22Rv1 (cell line): Measurements from ENCODE around the gene DNAH1.

Experiments used
- H3K27ac ChIP-seq: fragments of 450-650 bp; 2 replicates; pipeline ENCODE4 v1.5.1; 2017
- ZFX ChIP-seq: fragments of 450-650 bp; IDR thresholded peaks from 2 replicates; pipeline ENCODE4 v1.6.1; 2017; ENCODE audit warnings: antibody characterized with exemption, borderline replicate concordance
- TF ChIP-seq, protein P1 (sequence below): fragments of 450-650 bp; IDR thresholded peaks from 2 replicates; pipeline ENCODE4 v1.5.1; 2017; ENCODE audit warnings: mild to moderate bottlenecking

The DNAH1 gene

DNA sequence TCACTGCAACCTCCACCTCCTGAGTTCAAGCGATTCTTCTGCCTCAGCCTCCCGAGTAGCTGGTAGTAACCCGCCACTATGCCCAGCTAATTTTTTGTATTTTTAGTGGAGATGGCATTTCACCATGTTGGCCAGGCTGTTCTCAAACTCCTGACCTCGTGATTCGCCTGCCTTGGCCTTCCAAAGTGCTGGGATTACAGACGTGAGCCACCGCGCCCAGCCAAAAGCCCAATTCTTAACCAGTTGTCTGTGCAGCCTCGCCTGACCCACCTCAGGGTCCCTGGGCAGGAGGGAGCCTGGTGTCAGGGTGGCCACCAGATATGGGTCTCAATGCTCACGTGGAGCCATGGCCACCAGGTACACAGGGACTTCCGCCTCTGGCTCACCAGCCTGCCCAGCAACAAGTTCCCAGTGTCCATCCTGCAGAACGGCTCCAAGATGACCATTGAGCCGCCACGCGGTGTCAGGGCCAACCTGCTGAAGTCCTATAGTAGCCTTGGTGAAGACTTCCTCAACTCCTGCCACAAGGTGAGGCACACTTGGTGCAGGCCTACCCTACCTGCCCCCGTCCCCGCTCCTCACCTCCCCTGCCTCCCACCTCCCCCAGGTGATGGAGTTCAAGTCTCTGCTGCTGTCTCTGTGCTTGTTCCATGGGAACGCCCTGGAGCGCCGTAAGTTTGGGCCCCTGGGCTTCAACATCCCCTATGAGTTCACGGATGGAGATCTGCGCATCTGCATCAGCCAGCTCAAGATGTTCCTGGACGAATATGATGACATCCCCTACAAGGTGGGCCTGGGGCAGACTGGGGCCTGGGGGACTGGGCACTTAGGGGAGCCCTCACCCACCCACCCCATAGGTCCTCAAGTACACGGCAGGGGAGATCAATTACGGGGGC, 80.1 kb downstream of the DNAH1 start:
- TF ChIP-seq, protein P1, sequence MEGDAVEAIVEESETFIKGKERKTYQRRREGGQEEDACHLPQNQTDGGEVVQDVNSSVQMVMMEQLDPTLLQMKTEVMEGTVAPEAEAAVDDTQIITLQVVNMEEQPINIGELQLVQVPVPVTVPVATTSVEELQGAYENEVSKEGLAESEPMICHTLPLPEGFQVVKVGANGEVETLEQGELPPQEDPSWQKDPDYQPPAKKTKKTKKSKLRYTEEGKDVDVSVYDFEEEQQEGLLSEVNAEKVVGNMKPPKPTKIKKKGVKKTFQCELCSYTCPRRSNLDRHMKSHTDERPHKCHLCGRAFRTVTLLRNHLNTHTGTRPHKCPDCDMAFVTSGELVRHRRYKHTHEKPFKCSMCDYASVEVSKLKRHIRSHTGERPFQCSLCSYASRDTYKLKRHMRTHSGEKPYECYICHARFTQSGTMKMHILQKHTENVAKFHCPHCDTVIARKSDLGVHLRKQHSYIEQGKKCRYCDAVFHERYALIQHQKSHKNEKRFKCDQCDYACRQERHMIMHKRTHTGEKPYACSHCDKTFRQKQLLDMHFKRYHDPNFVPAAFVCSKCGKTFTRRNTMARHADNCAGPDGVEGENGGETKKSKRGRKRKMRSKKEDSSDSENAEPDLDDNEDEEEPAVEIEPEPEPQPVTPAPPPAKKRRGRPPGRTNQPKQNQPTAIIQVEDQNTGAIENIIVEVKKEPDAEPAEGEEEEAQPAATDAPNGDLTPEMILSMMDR = no peak
- no peak for TF ChIP-seq ZFX
- no peak overlapping the region for H3K27ac ChIP-seq

DNA sequence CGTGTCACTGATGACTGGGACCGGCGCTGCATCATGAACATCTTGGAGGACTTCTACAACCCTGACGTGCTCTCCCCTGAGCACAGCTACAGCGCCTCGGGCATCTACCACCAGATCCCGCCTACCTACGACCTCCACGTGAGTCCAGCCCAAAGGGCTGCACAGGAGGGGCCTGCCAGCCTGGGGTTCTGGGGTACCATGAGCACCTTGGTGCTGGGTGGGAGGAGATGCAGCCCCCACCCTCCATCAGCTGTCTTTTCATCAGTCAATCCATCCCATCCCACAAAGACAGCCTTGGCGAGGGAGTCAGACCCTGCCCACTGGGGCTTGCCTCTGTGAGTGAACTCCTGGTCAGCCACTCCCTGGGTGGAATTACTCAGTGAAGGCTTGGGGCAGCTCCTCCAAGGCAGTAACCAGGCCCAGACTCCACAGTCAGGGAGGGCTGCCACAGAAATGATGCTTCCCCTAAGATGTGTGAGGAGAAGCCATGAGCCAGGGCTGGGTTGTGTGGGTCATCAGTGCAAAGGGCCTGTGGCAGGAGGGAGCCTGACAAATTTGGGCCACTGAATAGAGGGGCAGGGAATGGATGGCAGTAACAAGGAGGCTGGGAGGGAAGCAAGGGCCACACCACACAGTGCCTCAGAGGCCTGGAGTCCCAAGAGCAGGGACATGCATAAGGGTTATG, 80.9 kb downstream of the DNAH1 start:
- TF ChIP-seq, protein P1 = no peak
- no peak for TF ChIP-seq ZFX
- H3K27ac ChIP-seq = no peak overlapping the region

DNA sequence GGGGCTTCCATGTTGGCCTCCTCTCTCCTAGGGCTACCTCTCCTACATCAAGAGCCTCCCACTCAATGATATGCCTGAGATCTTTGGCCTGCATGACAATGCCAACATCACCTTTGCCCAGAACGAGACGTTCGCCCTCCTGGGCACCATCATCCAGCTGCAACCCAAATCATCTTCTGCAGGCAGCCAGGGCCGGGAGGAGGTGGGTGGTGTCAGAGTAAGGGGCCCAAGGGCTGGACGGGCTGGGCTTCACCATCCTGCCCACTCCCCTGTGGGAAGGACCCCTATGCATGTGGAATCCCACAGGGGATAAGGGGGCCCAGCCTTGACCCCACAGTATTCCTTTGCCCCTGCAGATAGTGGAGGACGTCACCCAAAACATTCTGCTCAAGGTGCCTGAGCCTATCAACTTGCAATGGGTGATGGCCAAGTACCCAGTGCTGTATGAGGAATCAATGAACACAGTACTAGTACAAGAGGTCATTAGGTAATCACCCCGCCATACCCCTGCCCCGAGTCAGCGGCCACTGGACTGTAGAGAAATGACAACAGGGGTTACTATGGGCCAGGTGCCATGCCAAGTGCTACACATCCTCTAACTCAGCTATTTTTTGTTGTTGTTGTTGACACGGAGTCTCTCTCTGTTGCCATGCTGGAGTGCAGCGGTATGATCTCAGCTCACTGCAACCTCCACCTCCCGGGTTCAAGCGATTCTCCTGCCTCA, 81.7 kb downstream of the DNAH1 start:
- no peak for TF ChIP-seq ZFX
- TF ChIP-seq, protein P1 = no peak
- no peak overlapping the region for H3K27ac ChIP-seq

DNA sequence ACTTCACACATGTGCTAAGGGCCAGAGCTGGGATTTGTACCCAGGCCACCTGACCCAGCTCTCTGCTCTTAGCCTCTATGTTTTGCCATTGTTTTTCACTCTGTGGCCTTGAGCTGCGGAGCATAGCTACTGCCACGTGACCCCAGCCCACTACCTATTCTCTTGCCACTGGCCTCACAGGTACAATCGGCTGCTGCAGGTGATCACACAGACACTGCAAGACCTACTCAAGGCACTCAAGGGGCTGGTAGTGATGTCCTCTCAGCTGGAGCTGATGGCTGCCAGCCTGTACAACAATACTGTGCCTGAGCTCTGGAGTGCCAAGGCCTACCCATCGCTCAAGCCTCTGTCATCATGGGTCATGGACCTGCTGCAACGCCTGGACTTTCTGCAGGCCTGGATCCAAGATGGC, 82.6 kb downstream of the DNAH1 start:
- H3K27ac ChIP-seq = no peak overlapping the region
- TF ChIP-seq, protein P1 = no peak
- no peak for TF ChIP-seq ZFX

DNA sequence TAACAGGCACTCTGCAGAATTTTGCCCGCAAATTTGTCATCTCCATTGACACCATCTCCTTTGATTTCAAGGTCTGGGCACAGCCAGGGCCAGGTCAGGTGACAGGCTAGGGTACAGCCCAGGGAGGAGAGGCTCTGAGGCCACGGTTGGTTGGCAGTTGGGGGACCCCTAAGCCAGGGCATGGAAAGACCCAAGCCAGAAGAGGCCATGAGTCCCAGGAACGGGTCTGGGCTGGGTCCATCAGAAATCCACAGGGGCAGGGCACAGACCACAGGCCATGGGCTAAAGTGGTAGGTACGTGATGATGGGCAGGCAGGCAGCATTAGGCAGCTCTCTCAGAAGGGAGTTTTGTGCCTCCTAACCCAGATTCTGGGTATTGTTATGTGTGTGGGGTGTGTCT, 83.0 kb downstream of the DNAH1 start:
- H3K27ac ChIP-seq = no peak overlapping the region
- TF ChIP-seq, protein P1 = no peak
- no peak for TF ChIP-seq ZFX

DNA sequence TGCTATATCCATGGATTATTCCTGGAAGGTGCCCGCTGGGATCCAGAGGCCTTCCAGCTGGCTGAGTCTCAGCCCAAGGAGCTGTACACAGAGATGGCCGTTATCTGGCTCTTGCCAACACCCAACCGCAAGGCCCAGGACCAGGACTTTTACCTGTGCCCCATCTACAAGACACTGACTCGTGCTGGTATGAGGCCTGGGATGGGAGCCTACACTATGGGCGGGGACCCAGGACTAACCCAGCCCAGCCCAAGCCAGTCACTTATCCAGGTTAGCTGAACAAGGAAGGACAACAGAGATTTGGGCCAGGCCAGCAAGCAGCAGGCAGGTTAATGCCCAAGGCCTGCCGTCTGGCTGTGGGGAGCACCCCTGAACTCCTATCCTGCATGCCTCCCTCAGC, 83.5 kb downstream of the DNAH1 start:
- TF ChIP-seq, protein P1 = no peak
- TF ChIP-seq ZFX = no peak
- H3K27ac ChIP-seq = no peak overlapping the region
